Lung (tissue), 12 donors: Measurements from ENCODE around the gene SRRM4. TPM values are rescaled to one million over a fixed set of nuclear protein-coding genes. Genes with fewer than 3 reads are reported as not detected.

Experiments
- ATAC-seq: fragments of 200-7000 bp; cut with Tn5 transposase; one replicate; pipeline ENCODE4 v1.9.1; 2020; ENCODE audit warnings: moderate number of reproducible peaks; ENCODE audit not compliant: insufficient read depth, low FRiP score
- DNase-seq, 3 donors: peaks; one replicate each; pipeline ENCODE4 v3.0.0-alpha.2; 2013 to 2017
- H3K27ac ChIP-seq, 2 donors: one replicate each; pipeline ENCODE4 v1.5.1; 2013; ENCODE audit warnings: mild to moderate bottlenecking in 2 of 2, moderate library complexity in 2 of 2, control low read depth in 1 of 2, inconsistent platforms in 1 of 2, low read depth in 1 of 2, low read length in 1 of 2
- H3K27me3 ChIP-seq, 3 donors: one replicate each; pipeline ENCODE4 v1.5.1; 2013; ENCODE audit warnings: low read length in 2 of 3; ENCODE audit not compliant: control insufficient read depth in 3 of 3, insufficient read depth in 3 of 3
- H3K36me3 ChIP-seq, 4 donors: one replicate each; pipeline ENCODE4 v1.5.1; 2013; ENCODE audit warnings: low read length in 4 of 4, mild to moderate bottlenecking in 1 of 4, moderate library complexity in 1 of 4; ENCODE audit not compliant: control insufficient read depth in 4 of 4, insufficient read depth in 4 of 4
- H3K4me1 ChIP-seq, 5 donors: one replicate each; pipeline ENCODE4 v1.5.1; 2013; ENCODE audit warnings: low read length in 5 of 5, mild to moderate bottlenecking in 2 of 5, moderate library complexity in 1 of 5; ENCODE audit not compliant: control insufficient read depth in 5 of 5, insufficient read depth in 5 of 5
- H3K4me3 ChIP-seq: one replicate; pipeline ENCODE4 v1.5.1; 2013; ENCODE audit warnings: mild to moderate bottlenecking, control low read depth, moderate library complexity
- H3K9ac ChIP-seq, 2 donors: one replicate each; pipeline ENCODE4 v1.5.1; 2013; ENCODE audit warnings: low read length in 2 of 2, control low read depth in 1 of 2; ENCODE audit not compliant: insufficient read depth in 1 of 2
- H3K9me3 ChIP-seq, 4 donors: one replicate each; pipeline ENCODE4 v1.5.1; 2013; ENCODE audit warnings: low read length in 3 of 4, mild to moderate bottlenecking in 1 of 4, moderate library complexity in 1 of 4; ENCODE audit not compliant: control insufficient read depth in 4 of 4, insufficient read depth in 3 of 4
- CTCF ChIP-seq: IDR thresholded peaks from 2 replicates; pipeline ENCODE4 v1.5.1; 2012; ENCODE audit warnings: mild to moderate bottlenecking; ENCODE audit errors: control extremely low read depth, extremely low read depth
- WGBS, 2 donors: extraction: QIAGEN DNeasy Blood & Tissue Kit; methylation state at CpG; one replicate each; pipeline ENCODE4 v1.1.7; 2013; 5-methylcytosine and 5-hydroxymethylcytosine counted together
- polyA plus RNA-seq, 2 donors: library from polyadenylated mRNA; stranded (reverse); fragments of 200-250 nt; gene quantifications; one replicate each; pipeline ENCODE4 v1.2.1, GENCODE V29; 2013
- total RNA-seq, 2 donors: library from RNA; depleted of rRNA in 1 of 2; stranded (reverse); fragments of >200 nt in 1 of 2; gene quantifications; one replicate each; pipeline ENCODE4 v1.2.1, GENCODE V29; 2014 to 2021
- donor health status: control.
- donor health status: control.
- donor health status: Bipolar disorder and iron deficiency.
- donor health status: healthy.
- donor health status: DM: yes; HTN: yes; CAD: no.

The SRRM4 gene
- total and polyA plus RNA-seq, 4 donors, result 0.01 to 0.20 (median 0.03) TPM

GRCh38 chr12:118984161-118984943, 3.0 kb downstream of the SRRM4 start:
- ATAC-seq, result no peak
- DNase-seq, result no peak
- H3K27me3 ChIP-seq, result peaks cover 13 to 43% (median 17%) of the 10 kb centered on the region in 3 donors
- H3K4me3 ChIP-seq, result no peak overlapping the region
- 48 to 63% methylated on average over 2 of the region's 2 CpGs for WGBS, 2 donors
- H3K27ac ChIP-seq, result no peak overlapping the region
- TF ChIP-seq CTCF, result no peak
- no peaks in the 10 kb centered on the region for H3K36me3 ChIP-seq
- H3K9me3 ChIP-seq, result no peaks in the 10 kb centered on the region
- peaks cover 0 to 7% (median 0%) of the 10 kb centered on the region in 5 donors for H3K4me1 ChIP-seq
- no peak overlapping the region for H3K9ac ChIP-seq

DNA sequence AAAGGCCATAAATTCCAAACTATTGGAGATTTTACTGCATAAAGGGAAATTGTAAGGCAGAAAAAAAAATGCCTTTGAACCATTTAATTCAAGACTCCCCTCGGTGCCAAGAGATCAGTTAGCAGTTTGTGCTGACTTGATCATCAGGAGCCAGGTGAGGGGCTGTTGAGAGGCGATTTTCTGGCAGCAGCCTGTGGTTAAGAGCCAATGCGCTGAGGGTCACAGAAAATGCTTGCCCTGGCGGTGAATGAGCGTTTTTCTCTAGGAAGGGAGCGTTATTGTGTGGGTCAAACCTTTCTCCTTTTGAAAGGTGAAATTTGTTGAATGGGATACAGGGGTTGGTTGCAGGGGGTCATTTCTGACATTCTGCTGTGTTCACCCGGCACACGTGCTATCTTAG, 4.7 kb downstream of the SRRM4 start:
- Histone ChIP-seq H3K27me3 (peaks cover 6 to 31% (median 9%) of the 10 kb centered on the region in 3 donors), H3K4me1 (peaks cover 0 to 4% (median 0%) of the 10 kb centered on the region in 5 donors), H3K9me3 (no peaks in the 10 kb centered on the region), H3K4me3 (no peak overlapping the region), H3K9ac (no peak overlapping the region), H3K27ac (no peak overlapping the region), H3K36me3 (no peaks in the 10 kb centered on the region)
- no peak for TF ChIP-seq CTCF
- WGBS, 2 donors, result 44% methylated on average over 8 of the region's 8 CpGs
- ATAC-seq (no peak), DNase-seq (no peak)

DNA sequence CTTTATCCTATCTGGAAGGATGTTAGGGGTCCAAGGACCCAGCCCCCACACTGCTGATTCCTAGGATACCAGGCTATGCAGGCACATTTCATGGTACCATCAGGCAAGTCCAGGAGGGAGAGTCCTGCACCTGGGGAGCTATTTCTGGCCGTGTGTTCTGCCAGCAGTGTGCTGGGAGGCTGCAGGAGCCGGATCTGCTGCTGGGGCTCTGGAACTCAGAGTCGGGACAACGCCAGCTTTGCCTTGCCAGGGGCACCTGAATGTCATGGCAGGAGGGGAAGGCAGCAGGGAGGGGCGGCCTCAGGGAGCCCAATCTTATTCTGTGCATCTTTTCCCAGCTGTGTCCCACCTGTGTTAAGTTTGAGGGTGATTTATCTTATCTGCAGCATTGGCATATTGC, 17.8 kb downstream of the SRRM4 start:
- no peaks in the 10 kb centered on the region for H3K9me3 ChIP-seq
- TF ChIP-seq CTCF, result no peak
- WGBS, 2 donors, result 62 to 75% methylated on average over 5 of the region's 5 CpGs
- no peak overlapping the region for H3K4me3 ChIP-seq
- peaks cover 0 to 15% (median 0%) of the 10 kb centered on the region in 3 donors for H3K27me3 ChIP-seq
- H3K27ac ChIP-seq, result no peak overlapping the region
- no peak for ATAC-seq
- H3K4me1 ChIP-seq, result peaks cover 0 to under 1% (median 0%) of the 10 kb centered on the region in 5 donors
- H3K36me3 ChIP-seq, result no peaks in the 10 kb centered on the region
- H3K9ac ChIP-seq, result no peak overlapping the region
- DNase-seq, result no peak
